Activated CD4-positive, alpha-beta T cell treated with anti-CD3 and anti-CD28 coated beads, Interleukin-10, Interleukin-2, amounts not matched to agents 100 ng/mL and 50 ng/mL, durations not matched to agents 16 hours and 8 hours (primary cell): ENCODE results near the gene ZSCAN21.

Experiments
- DNase-seq: peaks from one replicate; pipeline ENCODE4 v3.0.0-alpha.2; 2020

ZSCAN21 gene

GRCh38 chr7:100101016-100101862, 51.7 kb downstream of the ZSCAN21 start, which contains the start of the genes AP4M1 and MCM7:
Gene AP4M1 (plus strand): TSS chr7:100101643. CDS start chr7:100101715, 72 bp downstream.
Gene MCM7 (minus strand): TSS chr7:100101397. CDS start chr7:100101294, 103 bp downstream.
- DNase-seq = peak; percentile 99

DNA sequence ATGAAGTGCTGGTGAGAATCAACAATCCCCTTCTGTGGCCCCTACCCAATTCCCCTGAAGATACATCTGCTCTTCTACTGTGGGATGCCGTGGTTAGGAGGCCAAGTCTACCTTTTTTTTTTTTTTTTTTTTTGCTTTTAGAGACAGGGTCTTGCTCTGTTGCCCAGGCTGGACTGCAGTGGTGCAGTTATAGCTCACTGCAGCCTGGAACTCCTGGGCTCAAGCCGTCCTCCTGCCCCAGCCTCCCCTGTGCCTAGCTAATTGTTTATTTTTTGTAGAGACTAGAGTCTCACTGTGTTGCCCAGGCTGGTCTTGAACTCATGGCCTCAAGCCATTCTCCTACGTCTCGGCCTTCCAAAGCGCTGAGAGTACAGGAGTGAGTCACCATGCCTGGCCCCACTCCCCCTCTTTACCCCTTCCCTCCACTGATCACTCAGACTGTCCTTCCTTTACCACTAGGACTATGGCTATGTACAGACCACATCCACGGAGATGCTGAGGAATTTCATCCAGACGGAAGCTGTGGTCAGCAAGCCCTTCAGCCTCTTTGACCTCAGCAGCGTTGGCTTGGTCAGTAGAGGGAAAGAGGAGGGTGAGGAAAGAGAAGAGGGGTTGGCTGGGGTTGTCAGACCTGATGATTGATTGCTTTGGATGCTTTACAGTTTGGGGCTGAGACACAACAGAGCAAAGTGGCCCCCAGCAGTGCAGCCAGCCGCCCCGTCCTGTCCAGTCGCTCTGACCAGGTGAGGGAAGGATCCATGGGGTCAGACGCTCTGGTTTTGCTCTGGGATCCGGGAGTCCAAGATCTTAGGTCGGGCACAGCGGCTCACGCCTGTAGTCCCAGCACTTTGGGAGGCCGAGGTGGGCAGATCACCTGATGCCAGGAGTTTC, 53.6 kb downstream of the ZSCAN21 start:
- no peak for DNase-seq

DNA sequence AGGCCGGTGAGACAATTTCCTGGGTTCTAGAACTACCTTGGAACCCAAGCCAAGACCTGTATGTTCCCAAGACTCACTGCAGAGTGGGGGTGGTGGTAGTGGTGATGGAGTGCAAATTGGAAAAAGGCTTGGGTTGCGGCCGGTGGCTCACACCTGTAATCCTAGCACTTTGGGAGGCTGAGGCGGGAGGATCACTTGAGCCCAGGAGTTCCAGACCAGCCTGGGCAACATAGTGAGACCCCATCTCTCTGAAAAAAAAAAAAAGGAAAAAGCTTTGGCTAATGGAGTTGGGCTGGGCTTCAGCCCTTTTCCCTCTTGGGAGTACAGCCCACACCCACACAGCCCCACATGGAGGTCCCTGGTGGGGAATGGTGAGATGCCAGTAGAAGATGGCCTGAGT, 56.0 kb downstream of the ZSCAN21 start:
- DNase-seq = no peak

GRCh38 chr7:100106633-100107032, 57.1 kb downstream of the ZSCAN21 start:
- DNase-seq = no peak

DNA sequence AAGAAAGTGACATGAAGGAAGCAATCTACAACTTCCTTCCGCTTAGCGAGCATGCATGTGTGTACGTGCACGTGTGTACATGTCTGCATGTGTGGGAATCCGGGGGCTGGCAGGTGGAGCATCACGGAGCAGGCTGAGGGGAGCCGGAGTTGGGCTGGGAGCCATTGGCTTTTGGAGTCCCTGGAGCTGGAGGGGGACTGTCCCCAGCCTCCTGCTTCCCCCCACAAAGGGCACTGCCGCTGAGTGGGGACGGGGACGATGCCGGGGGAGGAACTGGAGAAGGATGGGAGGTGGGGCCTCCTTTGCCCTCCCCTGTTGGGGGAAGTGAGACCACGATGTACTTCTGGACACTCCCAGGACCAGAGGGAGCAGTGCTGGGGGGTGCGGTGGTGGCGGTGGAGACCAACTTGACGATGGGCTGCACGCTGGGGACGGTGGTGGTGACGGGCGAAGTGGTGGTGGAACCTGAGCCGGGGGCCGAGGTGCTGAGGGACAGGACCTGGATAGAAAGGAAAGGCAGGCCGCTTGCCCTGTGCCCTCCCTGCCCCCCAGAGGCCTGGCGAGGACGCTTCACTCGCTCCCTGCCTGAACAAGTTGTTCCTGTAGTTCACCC, 57.7 kb downstream of the ZSCAN21 start:
- no peak for DNase-seq

DNA sequence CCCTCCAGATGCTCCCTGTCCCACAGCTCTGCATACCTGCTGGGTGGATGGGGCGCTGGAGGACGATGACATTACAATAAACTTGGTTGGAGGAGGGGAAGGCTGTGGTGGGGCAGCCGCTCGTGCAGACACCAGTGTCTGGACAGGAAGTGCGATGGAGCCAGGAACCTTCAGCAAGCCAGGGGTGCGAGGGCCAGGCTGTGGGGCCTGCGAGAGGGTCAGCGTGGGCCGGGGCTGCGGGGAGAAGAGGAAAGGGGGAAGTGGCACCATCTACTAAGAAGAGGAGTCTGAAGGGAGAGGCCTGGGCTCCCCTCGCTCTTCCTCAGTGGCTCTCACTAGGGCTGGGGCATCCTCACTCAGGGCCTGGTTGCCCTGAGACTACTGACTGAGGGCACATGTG, 58.3 kb downstream of the ZSCAN21 start:
- DNase-seq = no peak

DNA sequence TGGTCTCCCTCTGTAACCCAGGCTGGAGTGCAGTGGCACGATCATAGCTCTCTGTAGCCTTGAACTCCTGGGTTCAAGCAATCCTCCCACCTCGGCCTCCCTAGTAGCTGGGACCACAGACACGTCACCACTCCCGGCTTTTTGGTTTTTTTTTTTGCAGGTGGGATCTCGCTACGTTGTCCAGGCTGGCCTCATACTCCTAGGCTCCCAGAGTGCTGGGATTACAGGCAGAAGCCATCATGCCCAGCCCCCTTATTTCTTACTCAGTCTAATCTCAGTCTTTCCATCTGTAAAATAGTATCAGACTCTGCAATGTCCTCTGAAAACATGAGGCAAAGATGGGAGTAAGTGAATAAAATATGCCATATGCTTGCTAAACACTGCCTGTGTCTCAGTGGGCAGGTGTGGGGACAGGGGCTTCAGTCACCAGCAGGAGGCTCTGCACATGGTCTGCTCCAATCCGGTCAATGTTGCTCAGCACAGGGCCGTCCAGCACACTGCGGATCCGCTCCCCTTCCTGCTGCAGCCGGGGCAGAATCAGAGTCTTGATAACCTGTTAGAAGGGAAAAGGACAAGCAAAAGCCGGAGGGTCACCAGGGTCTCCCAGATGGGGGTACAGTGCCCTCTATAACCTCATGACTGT, 60.1 kb downstream of the ZSCAN21 start:
- DNase-seq = no peak

GRCh38 chr7:100111156-100111555, 61.6 kb downstream of the ZSCAN21 start:
- no peak for DNase-seq

DNA sequence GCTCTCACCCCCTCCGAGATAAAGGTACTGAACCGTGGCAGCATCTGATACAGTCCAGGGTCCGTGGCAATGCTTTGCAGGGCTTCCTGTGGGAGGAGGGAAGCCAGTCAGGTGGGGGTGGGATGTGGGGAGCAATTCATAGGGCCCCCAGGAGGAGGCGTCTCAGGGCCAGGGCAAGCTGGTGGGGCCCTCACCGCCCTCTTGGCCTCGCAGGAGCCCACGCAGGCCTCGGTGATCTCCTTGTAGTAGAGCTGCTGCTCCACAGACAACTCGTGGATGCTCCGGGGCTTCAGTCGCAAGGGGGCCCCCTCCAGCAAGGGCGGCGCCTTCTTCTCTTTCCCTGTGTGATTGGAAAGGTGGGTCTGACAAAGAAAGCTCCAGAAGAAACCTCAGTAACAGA, 62.3 kb downstream of the ZSCAN21 start:
- no peak for DNase-seq
